Putamen (tissue), 1 donor: ENCODE data around the gene HNRNPM.

Experiments used
- DNase-seq: peaks from one replicate; pipeline ENCODE4 v3.0.0-alpha.2; 2016; ENCODE audit warnings: low spot score

Gene HNRNPM

DNA sequence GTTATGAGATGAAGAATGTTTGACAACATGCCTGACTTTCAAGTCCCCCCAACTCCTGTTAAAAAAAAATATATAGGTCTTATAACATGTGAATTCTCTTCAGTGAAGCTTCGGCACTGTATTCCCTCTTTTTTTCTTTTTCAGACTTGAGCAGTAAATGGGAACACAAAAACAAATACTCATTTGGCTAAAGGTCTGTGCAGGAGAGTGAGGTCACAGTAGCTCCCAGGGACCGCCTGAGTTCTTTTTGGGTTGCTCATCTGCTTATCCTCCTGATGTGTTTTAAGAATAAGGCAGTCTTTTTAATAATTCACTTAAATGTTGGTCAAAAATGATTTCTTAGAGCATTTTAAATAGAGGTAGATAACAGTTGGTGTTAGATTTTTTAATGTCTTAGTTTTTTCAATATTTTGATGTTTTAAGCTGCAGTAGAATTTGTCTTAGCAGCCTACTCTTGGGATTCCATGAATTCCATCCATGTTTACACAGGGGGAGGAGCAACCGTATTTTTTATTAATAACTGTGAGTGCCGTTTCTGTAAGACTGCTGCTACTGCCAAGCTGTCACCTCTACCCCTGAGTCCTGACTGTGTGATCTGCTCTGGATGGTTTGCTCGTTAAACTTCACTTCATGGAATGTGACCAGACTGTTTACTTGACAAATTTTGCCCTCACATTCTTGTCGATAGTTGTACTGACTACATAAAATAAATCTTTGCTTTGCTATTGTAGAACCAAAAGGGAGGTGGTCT is 14.9 kb downstream of the HNRNPM start:
- DNase-seq = no peak

GRCh38 chr19:8460516-8461298 is 15.9 kb downstream of the HNRNPM start:
- DNase-seq = no peak

GRCh38 chr19:8461376-8461775 is 16.6 kb downstream of the HNRNPM start:
- no peak for DNase-seq

- DNase-seq = no peak
Measured at GRCh38 chr19:8461891-8462290, 17.1 kb downstream of the HNRNPM start.

- peak; percentile 29 for DNase-seq
Measured at GRCh38 chr19:8462571-8462970, 17.8 kb downstream of the HNRNPM start.

- no peak for DNase-seq
Measured at GRCh38 chr19:8463365-8463764, 18.6 kb downstream of the HNRNPM start.

GRCh38 chr19:8466018-8466417 is 21.2 kb downstream of the HNRNPM start:
- DNase-seq = no peak

DNA sequence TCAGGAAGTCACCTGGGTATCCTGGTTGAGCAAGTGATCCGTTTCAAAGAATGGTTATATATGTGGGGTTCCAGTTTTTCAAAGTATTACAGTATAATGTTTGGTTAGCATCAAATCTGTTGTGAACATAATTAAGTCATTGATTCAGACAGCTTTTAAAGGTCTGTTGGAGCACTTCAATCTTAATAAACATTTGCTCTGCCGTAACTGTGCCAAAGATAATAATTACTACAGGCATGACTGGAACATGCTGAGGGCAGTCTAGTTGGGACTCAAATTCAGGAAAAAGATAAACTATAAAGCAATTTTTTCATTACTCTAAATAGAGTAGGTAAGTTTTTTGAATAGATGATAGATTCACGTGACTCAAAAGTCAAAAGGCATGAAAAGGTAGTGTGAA is 23.3 kb downstream of the HNRNPM start:
- no peak for DNase-seq

GRCh38 chr19:8468761-8469373 is 24.1 kb downstream of the HNRNPM start:
- no peak for DNase-seq

- DNase-seq = no peak
Measured at GRCh38 chr19:8469613-8470368, 25.0 kb downstream of the HNRNPM start.

DNA sequence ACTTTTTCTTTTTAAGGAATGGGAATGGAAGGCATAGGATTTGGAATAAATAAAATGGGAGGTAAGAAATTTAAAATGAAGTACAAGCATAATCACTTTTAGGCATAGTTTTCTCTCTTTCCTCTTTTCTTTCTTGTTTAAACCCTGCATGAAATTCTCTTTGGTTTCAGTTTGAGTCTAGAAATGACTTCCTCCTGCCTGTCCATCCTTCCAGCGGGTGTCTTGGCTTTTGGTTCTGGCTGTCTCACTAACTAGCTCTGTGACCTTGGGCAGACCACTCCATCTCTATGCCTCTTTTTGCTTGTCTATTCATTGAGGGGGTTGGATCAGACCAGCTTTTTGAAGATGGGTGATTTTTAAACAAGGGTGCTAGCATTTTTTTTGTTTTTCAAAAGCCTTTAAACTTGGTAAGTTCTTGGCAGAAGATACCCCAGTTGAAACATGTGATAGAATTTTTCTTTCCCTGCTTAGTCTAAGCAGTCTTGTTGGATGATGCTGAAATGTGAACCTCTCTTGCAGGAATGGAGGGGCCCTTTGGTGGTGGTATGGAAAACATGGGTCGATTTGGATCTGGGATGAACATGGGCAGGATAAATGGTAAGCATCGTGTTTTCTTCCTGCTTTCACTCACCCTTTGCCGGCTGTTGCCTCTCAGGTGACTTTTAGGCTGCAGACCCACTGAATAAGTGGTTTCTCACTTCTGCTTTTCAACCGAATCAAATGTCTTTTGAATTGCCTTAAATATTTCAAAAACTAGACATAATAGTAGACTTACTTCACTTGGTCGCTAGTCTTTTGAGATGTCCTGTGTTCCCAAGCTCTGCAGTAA is 29.1 kb downstream of the HNRNPM start:
- no peak for DNase-seq

- DNase-seq = no peak
Measured at GRCh38 chr19:8475005-8475404, 30.2 kb downstream of the HNRNPM start.

DNA sequence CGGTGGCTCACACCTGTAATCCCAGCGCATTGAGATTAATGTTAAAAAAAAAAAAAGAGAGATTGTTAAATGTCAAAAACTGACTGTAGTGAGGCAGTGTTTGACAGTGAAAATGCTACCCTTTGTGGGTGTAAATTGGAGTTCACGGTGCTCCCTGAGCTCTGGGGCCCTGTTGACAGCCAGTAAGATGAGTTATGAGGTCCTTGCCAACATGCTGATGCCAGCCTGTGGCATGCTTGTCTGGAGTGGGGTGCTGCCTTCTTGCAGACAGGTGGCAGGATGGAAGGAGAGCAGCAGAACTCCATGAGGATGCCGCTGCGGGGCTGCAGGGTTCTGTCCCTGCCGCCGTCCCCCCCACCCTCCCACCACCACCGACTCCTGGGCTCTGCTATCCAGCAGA is 31.7 kb downstream of the HNRNPM start:
- peak; percentile 54 for DNase-seq

DNA sequence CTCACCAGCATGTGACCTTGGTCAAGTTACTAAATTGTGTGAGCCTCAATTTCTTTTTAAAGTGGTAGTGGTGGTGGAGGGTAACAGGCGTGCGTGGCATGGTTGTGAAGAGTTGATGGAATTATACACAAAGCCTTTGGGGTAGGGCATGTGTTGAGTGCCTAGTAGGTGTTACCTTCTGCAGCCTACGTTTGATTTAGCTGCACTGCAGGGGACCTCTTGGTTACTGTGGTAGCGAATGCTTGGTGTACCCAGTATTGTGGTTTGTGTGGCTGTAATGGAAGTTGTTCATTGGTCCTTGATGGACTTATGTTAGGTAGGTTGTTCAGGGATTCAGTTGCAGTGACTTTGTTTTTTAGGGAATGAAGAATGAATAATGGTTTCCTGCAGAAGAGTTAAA is 33.1 kb downstream of the HNRNPM start:
- DNase-seq = no peak

DNA sequence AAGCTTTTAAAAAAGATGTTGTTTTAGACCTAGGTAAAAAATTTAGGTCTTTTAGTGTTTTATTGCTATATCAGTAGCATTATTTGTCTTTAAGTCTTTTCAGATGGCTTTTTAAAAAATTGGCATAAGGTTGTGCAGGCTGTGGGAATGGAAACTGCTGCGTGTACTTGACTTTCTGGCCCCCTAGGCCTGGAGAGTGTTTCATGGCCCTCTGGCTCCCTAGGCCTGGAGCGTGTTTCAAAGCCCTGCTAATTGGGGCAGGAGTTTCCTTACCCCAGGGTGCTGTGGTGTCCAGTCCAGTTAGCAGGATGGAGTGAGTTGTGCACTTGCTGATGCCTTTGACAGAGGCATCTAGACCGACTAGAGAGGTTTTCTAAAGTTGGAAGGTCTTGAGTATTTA is 33.8 kb downstream of the HNRNPM start:
- DNase-seq = no peak

GRCh38 chr19:8481201-8481600 is 36.4 kb downstream of the HNRNPM start:
- DNase-seq = no peak

- DNase-seq = no peak
Measured at GRCh38 chr19:8481616-8482015, 36.8 kb downstream of the HNRNPM start.

DNA sequence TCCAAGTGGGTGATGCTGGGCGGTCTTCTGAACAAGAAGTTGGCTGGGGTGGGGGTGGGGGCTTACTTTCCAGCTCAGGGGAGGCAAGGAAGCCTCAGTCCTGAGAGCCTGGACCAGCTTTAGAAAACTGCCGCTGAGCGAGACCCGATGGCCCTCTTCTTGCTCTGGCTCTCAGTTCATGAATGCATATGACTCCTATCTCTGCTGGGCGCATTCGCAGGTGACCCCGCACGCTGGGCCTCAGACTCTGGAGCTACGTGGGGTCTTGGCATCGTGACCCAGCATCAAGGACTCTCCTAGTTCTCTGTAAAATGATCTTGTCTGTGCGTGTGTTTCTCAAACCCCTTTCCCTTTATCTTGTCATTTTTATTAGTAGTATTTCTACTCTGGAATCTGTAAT is 37.9 kb downstream of the HNRNPM start:
- no peak for DNase-seq

GRCh38 chr19:8483165-8483564 is 38.4 kb downstream of the HNRNPM start:
- no peak for DNase-seq

DNA sequence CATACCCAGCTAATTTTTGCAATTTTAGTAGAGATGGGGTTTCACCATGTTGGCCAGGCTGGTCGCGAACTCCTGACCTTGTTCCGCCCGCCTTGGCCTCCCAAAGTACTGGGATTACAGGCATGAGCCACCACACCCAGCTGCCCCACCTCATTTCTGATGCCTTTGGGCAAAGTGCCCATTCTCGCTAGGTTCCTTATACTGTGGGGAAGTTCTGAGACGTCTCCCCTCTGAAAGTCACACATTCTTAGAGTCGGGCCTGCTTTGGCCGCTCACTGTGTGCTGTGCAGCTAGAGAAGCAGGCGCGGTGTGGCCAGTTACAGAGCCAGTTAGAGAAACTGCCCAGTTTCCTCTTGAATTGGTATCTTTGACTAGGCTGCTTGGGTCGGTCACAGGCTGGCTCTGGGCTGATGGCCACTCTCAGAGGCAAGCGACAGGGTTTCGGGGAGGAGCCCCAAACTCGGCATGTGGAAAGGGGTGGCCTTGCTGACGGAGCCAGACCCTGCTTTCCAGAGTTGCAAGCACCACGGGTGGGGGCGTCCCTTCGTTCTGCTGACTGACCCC is 39.6 kb downstream of the HNRNPM start:
- no peak for DNase-seq
